Activated effector memory CD4-positive, alpha-beta T cell treated with Interleukin-2 at 50 U/mL for 16 hours (primary cell): ENCODE data around the gene ADARB1.

ENCODE experiments used
- DNase-seq: peaks from one replicate; pipeline ENCODE4 v3.0.0-alpha.2; 2020

ADARB1 gene

GRCh38 chr21:45256912-45257672 is 182.7 kb downstream of the ADARB1 start:
- DNase-seq, result no peak

GRCh38 chr21:45257673-45258341 is 183.4 kb downstream of the ADARB1 start:
- DNase-seq, result no peak

- no peak for DNase-seq
These were observed 184.1 kb downstream of the ADARB1 start for GRCh38 chr21:45258466-45258865.

- no peak for DNase-seq
These were observed 184.9 kb downstream of the ADARB1 start for GRCh38 chr21:45259206-45259840.

- no peak for DNase-seq
These were observed 185.9 kb downstream of the ADARB1 start for GRCh38 chr21:45260191-45260825.

GRCh38 chr21:45261093-45261492 is 186.7 kb downstream of the ADARB1 start:
- no peak for DNase-seq

GRCh38 chr21:45262041-45262581 is 187.7 kb downstream of the ADARB1 start:
- DNase-seq, result no peak

GRCh38 chr21:45262616-45263015 is 188.2 kb downstream of the ADARB1 start:
- DNase-seq, result no peak

GRCh38 chr21:45263534-45263933 is 189.2 kb downstream of the ADARB1 start:
- DNase-seq, result no peak

GRCh38 chr21:45264146-45264911 is 189.9 kb downstream of the ADARB1 start:
- no peak for DNase-seq

GRCh38 chr21:45264912-45265515 is 190.6 kb downstream of the ADARB1 start:
- DNase-seq, result no peak

- DNase-seq, result no peak
These were observed 191.5 kb downstream of the ADARB1 start for GRCh38 chr21:45265721-45266517.

- DNase-seq, result peak; percentile 49
These were observed 192.4 kb downstream of the ADARB1 start for GRCh38 chr21:45266518-45267389.

GRCh38 chr21:45267390-45267760 is 193.0 kb downstream of the ADARB1 start:
- no peak for DNase-seq

GRCh38 chr21:45269861-45270260 is 195.5 kb downstream of the ADARB1 start:
- no peak for DNase-seq

- no peak for DNase-seq
These were observed 196.0 kb downstream of the ADARB1 start for GRCh38 chr21:45270306-45270821.
